K562 (cell line): ENCODE data around the gene DAO. TPM values are rescaled to one million over a fixed set of nuclear protein-coding genes. Genes with fewer than 3 reads are reported as not detected.

Experiments used
- ATAC-seq: fragments of 200-7000 bp; cut with Tn5 transposase; 3 replicates; pipeline ENCODE4 v1.9.1; 2020; ENCODE audit warnings: moderate library complexity
- BruUV-seq: library from RNA; stranded (reverse); fragments of 400-500 nt; replicated peaks from 2 replicates; lab custom pipeline; 2021; lab: Mats Ljungman, UMichigan
- CTCF ChIA-PET: fragments of 300-600 bp; formaldehyde crosslinking; extraction: SDS; loops from one replicate; lab custom pipeline; 2021; ENCODE audit warnings: low intra/inter-chr PET ratio; lab: Yijun Ruan, JAX
- POLR2A ChIA-PET: fragments of 300-600, 350-650 bp; sonication (Branson Sonifier 250); formaldehyde crosslinking; extraction: SDS; loops from one replicate; lab custom pipeline; 2021; ENCODE audit warnings: antibody characterized with exemption, inconsistent platforms; lab: Yijun Ruan, JAX
- DNase-seq, 4 experiments: peaks; one replicate each; pipeline versions ENCODE4 v3.0.0 to v3.0.0-alpha.2; 2011 to 2018; ENCODE audit warnings: low spot score in 3 of 4, mixed read lengths in 3 of 4; ENCODE audit errors: extremely low read depth in 1 of 4
- FAIRE-seq: peaks from 2 replicates; lab custom pipeline; 2011; peaks lifted over from hg19 to GRCh38; lab: Jason Lieb, UNC
- H2AFZ ChIP-seq: 2 replicates; pipeline ENCODE4 v1.6.0; 2011; ENCODE audit warnings: low read depth, low read length, control low read depth, inconsistent platforms
- H3K27ac ChIP-seq: fragments of 200-600 bp; 3 replicates; pipeline ENCODE4 v1.8.0; 2011; ENCODE audit warnings: low read depth, mild to moderate bottlenecking, control low read depth, inconsistent platforms, low read length, moderate library complexity, mixed read lengths; ENCODE audit errors: extremely low read depth
- H3K27me3 ChIP-seq, 2 experiments: fragments of 300-600 bp in 1 of 2; 2 replicates in 1 of 2; 3 replicates in 1 of 2; pipeline versions ENCODE4 v1.6.0 to v1.8.0; 2011; ENCODE audit warnings: inconsistent platforms in 2 of 2, low read length in 2 of 2, mild to moderate bottlenecking in 1 of 2, mixed read lengths in 1 of 2, moderate library complexity in 1 of 2; ENCODE audit not compliant: control insufficient read depth in 2 of 2, insufficient read depth in 2 of 2
- H3K36me3 ChIP-seq: fragments of 300-600 bp; 3 replicates; pipeline ENCODE4 v1.8.0; 2011; ENCODE audit warnings: mild to moderate bottlenecking, low read length, inconsistent platforms; ENCODE audit not compliant: control insufficient read depth, insufficient read depth
- H3K4me1 ChIP-seq, 2 experiments: fragments of 200-600 bp in 1 of 2; replicated peaks in 1 of 2; 2 replicates in 1 of 2; 3 replicates in 1 of 2; pipeline versions ENCODE4 v1.5.1 to v1.8.0; 2011; ENCODE audit warnings: inconsistent platforms in 2 of 2, low read length in 2 of 2, mild to moderate bottlenecking in 1 of 2, mixed read lengths in 1 of 2, moderate library complexity in 1 of 2; ENCODE audit not compliant: control insufficient read depth in 2 of 2, insufficient read depth in 2 of 2
- H3K4me2 ChIP-seq: 2 replicates; pipeline ENCODE4 v1.6.1; 2011; ENCODE audit warnings: low read length, control low read depth, inconsistent platforms, mixed read lengths; ENCODE audit not compliant: insufficient read depth
- H3K4me3 ChIP-seq: fragments of 200-600 bp; sonication (generic), shearing (Covaris generic); 2 replicates; pipeline ENCODE4 v1.5.1; 2016; ENCODE audit warnings: control low read depth, inconsistent platforms
- H3K79me2 ChIP-seq: fragments of 200-600 bp; 3 replicates; pipeline ENCODE4 v1.8.0; 2011; ENCODE audit warnings: low read length, inconsistent platforms; ENCODE audit not compliant: control insufficient read depth, insufficient read depth
- H3K9ac ChIP-seq, 2 experiments: 2 replicates each; pipeline versions ENCODE4 v1.6.0 to v1.6.1; 2011; ENCODE audit warnings: low read depth in 2 of 2, low read length in 2 of 2, control low read depth in 1 of 2, inconsistent platforms in 1 of 2, mild to moderate bottlenecking in 1 of 2, mixed read lengths in 1 of 2; ENCODE audit not compliant: insufficient read depth in 1 of 2
- H3K9me1 ChIP-seq: one replicate; pipeline ENCODE4 v1.6.0; 2011; ENCODE audit warnings: inconsistent platforms, mild to moderate bottlenecking, low read length, moderate library complexity; ENCODE audit not compliant: control insufficient read depth, insufficient read depth
- H3K9me3 ChIP-seq: replicated peaks from 2 replicates; pipeline ENCODE4 v1.5.1; 2011; ENCODE audit warnings: low read depth, low read length, inconsistent platforms; ENCODE audit not compliant: control insufficient read depth, insufficient read depth
- H4K20me1 ChIP-seq: replicated peaks from 2 replicates; pipeline ENCODE4 v1.6.1; 2011; ENCODE audit warnings: low read length, inconsistent platforms, mixed read lengths; ENCODE audit not compliant: control insufficient read depth, insufficient read depth
- CTBP1 ChIP-seq: fragments of 450-650 bp; IDR thresholded peaks from 2 replicates; pipeline ENCODE4 v1.6.1; 2016; ENCODE audit warnings: borderline replicate concordance
- SMARCE1 ChIP-seq: fragments of 450-650 bp; IDR thresholded peaks from 2 replicates; pipeline ENCODE4 v1.7.1; 2016; ENCODE audit warnings: mild to moderate bottlenecking
- ZSCAN32 ChIP-seq: fragments of 450-650 bp; formaldehyde crosslinking; IDR thresholded peaks from 2 replicates; pipeline ENCODE4 v1.4.0; 2020; ENCODE audit warnings: mild to moderate bottlenecking, moderate library complexity
- WGBS: fragments of 100-300 bp; shearing (Covaris generic); methylation state at CpG from one replicate; pipeline ENCODE4 v1.1.6; 2016; ENCODE audit warnings: low coverage, mixed read lengths; ENCODE audit not compliant: insufficient coverage; ENCODE audit errors: missing lambda C conversion rate; 5-methylcytosine and 5-hydroxymethylcytosine counted together
- in situ Hi-C: fragments of 300-500 bp; cut with MboI; formaldehyde crosslinking; loops from 4 replicates; pipeline ENCODE4 v1.15.0; 2018; ENCODE audit warnings: inconsistent platforms, mixed read lengths
- intact Hi-C: fragments of 100-400 bp; cut with micrococcal nuclease; formaldehyde crosslinking; loops from 2 replicates; pipeline ENCODE4 v1.14.2; 2022
- polyA plus RNA-seq, 8 experiments: library from polyadenylated mRNA; depleted of rRNA in 4 of 8; stranded (reverse) in 5 of 8; unstranded in 3 of 8; fragments of >200 nt; fragmentation: Nextera tagmentation in 2 of 8; fragmentation: Illumina TruSeq in 1 of 8; extraction: Ambion mirVana in 2 of 8; extraction: Trizol in 1 of 8; gene quantifications; 2 replicates each; pipeline versions ENCODE4 v1.2.1 to v1.2.3, GENCODE V29; 2011 to 2014; ENCODE audit warnings: inconsistent platforms in 1 of 8, missing spikeins in 1 of 8
- total RNA-seq, 7 experiments: library from RNA; depleted of rRNA in 6 of 7; stranded (reverse); fragments of >200 nt in 6 of 7; fragmentation: Illumina TruSeq in 2 of 7; extraction: Trizol in 2 of 7; gene quantifications; 2 replicates each; pipeline versions ENCODE4 v1.2.1 to v1.2.3, GENCODE V29; 2011 to 2021; ENCODE audit warnings: low replicate concordance in 1 of 7
- TF ChIP-seq, protein P1 (sequence below): fragments of 250-450 bp; sonication (Bioruptor Pico); IDR thresholded peaks from 2 replicates; pipeline ENCODE4 v1.5.0; 2021; ENCODE audit warnings: mild to moderate bottlenecking, borderline replicate concordance
- TF ChIP-seq, protein P2 (sequence below): IDR thresholded peaks from 2 replicates; pipeline ENCODE4 v1.6.1; 2016; ENCODE audit warnings: missing genetic modification characterization, missing compliant biosample characterization

The DAO gene
- total and polyA plus RNA-seq, 9 of the 15 experiments (the other 6 are each of a cell fraction or from before 2014, with no cell fraction given), result not detected

DNA sequence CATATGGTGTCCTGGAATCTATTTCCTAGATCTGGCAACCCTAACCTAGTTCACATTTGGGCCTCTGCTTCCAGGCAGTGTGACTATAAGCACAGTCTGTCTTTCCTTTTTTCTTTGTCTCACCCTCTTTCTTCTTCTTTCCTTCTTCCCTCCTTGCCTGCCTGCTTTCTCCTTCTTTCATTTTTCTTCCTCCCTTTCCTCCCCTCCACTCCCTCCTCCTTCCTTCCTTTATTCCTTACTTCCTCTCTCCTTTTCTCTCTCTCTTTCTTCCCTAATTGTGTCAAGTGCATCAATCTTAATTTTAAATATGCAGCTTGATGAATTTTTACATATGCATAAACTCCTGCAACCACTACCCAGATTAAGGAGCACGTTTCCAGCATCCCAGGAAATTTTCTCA, 4.6 kb upstream of the DAO start:
- no peak overlapping the region for H3K9ac ChIP-seq
- FAIRE-seq, result no peak
- no peaks in the 10 kb centered on the region; a peak in 1 of 5 replicates for H3K4me1 ChIP-seq
- no peak overlapping the region for H3K4me3 ChIP-seq
- no peaks in the 10 kb centered on the region for H3K36me3 ChIP-seq
- 7% methylated on average over 1 of the region's 1 CpG for WGBS
- H3K9me1 ChIP-seq, result no peaks in the 10 kb centered on the region
- DNase-seq, result no peak
- intact Hi-C loops (no loop called here), in situ Hi-C loops (no loop called here)
- H3K27ac ChIP-seq, result no peak overlapping the region
- H2AFZ ChIP-seq, result no peak overlapping the region
- ATAC-seq, result no peak
- H3K27me3 ChIP-seq, result peaks cover 7 to 15% of the 10 kb centered on the region in 2 experiments
- no peak overlapping the region for H3K4me2 ChIP-seq
- H4K20me1 ChIP-seq, result no peaks in the 10 kb centered on the region
- H3K79me2 ChIP-seq, result no peaks in the 10 kb centered on the region
- CTCF ChIA-PET, result no interaction called here
- BruUV-seq, result no TSS peak
- POLR2A ChIA-PET, result no interaction called here
- TF ChIP-seq CTBP1 (no peak), SMARCE1 (no peak), ZSCAN32 (no peak)
- TF ChIP-seq, protein P1, sequence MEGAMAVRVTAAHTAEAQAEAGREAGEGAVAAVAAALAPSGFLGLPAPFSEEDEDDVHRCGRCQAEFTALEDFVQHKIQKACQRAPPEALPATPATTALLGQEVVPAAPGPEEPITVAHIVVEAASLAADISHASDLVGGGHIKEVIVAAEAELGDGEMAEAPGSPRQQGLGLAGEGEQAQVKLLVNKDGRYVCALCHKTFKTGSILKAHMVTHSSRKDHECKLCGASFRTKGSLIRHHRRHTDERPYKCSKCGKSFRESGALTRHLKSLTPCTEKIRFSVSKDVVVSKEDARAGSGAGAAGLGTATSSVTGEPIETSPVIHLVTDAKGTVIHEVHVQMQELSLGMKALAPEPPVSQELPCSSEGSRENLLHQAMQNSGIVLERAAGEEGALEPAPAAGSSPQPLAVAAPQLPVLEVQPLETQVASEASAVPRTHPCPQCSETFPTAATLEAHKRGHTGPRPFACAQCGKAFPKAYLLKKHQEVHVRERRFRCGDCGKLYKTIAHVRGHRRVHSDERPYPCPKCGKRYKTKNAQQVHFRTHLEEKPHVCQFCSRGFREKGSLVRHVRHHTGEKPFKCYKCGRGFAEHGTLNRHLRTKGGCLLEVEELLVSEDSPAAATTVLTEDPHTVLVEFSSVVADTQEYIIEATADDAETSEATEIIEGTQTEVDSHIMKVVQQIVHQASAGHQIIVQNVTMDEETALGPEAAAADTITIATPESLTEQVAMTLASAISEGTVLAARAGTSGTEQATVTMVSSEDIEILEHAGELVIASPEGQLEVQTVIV (CRISPR knock-in tag), result no peak
- TF ChIP-seq, protein P2, sequence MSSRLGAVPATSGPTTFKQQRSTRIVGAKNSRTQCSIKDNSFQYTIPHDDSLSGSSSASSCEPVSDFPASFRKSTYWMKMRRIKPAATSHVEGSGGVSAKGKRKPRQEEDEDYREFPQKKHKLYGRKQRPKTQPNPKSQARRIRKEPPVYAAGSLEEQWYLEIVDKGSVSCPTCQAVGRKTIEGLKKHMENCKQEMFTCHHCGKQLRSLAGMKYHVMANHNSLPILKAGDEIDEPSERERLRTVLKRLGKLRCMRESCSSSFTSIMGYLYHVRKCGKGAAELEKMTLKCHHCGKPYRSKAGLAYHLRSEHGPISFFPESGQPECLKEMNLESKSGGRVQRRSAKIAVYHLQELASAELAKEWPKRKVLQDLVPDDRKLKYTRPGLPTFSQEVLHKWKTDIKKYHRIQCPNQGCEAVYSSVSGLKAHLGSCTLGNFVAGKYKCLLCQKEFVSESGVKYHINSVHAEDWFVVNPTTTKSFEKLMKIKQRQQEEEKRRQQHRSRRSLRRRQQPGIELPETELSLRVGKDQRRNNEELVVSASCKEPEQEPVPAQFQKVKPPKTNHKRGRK (tag), result peak; percentile 82; the same call in 1 of the 2 replicates
- TF ChIP-seq, all 486 proteins: peak for 1
- H3K9me3 ChIP-seq, result no peaks in the 10 kb centered on the region
